Bladder microvascular endothelial cell (primary cell): ENCODE measurements around the gene OR4D11. TPM values are rescaled to one million over a fixed set of nuclear protein-coding genes. Genes with fewer than 3 reads are reported as not detected.

Source experiments
- total RNA-seq: library from RNA; depleted of rRNA; stranded (reverse); fragments of >200 nt; gene quantifications from 2 replicates; pipeline ENCODE4 v1.2.3, GENCODE V29; 2014

The OR4D11 gene
- total RNA-seq = not detected in 2 replicates

DNA sequence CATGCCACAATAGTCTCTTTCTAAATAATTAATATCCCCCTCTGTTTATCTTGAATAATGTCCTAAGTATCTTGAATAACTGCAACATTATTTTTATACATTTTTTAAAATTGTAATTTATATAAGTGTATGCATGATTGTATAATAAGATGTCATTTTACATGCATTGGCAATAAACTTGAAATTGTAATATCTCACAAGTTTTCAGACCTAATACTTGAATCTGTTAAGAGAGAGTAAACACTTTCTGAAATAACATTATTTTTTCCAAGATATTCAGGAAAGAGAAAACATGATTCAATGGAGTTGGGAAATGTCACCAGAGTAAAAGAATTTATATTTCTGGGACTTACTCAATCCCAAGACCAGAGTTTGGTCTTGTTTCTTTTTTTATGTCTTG, at the start of gene OR4D11:
OR4D11 (plus strand) TSS at position 301 of the 400 bp plus-strand sequence; CDS start at position 301, 0 bp downstream.

GRCh38 chr11:59456661-59457060, 46.7 kb upstream of the OR4D11 start, which contains the start of gene OR4D6:
Gene OR4D6, plus strand, starts transcription at chr11:59456961. Its CDS starts 0 bp downstream, at chr11:59456961.

GRCh38 chr11:59473015-59473414, 30.4 kb upstream of the OR4D11 start, which contains the start of gene OR4D10:
Gene OR4D10, plus strand, starts transcription at chr11:59473315. Its CDS starts 4,115 bp downstream, at chr11:59477430.

DNA sequence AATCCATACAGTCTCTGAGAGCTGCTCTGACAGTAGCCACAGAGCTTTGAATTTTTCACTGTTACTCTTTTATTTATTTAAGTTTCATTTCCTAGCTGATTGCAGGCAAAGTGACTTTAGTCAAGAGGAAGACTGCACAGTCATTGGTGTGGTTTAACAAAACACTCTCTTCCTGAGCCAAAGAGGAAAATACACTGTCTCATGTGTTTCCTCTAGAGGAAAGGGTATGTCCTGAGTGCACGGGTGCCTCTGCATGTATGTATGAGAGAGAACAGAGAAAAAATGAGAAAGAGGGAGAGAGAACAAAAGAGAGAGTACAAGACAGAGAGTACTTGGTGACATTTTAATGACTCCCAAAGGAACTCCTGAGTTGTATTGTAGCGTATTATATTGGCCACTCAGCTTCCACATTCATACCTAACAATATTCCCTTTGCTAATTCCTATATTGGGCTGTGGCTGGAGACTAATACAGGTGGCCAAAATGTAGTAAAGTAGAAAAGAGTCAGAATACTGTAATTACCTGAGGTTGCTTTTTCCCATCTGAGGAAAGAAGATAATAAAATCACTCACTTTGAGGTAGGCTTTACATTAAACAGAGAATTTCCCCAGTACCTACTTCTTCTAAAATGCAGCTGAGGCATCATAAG, 7.7 kb downstream of the OR4D11 start, which contains the start of gene OR4D9:
OR4D9 (plus strand) TSS at position 599 of the 649 bp plus-strand sequence. CDS start 3,374 bp downstream, outside the sequence.

Other genes with a start within 250 kb of the OR4D11 start
- gene OR5AN1, start 144.7 kb upstream of the OR4D11 start, total RNA-seq = under 0.01 TPM in 1 of 2 replicates, not detected in the other
- gene OR5A2, start 77.2 kb upstream of the OR4D11 start, total RNA-seq = under 0.01 TPM in 1 of 2 replicates, not detected in the other
- not detected in 2 replicates for gene OR5A1, start 67.1 kb upstream of the OR4D11 start, total RNA-seq
- gene OR4D6, start 46.6 kb upstream of the OR4D11 start, total RNA-seq = not detected in 2 replicates
- gene OR4D10, start 30.3 kb upstream of the OR4D11 start, total RNA-seq = not detected in 2 replicates
- gene OR4D9, start 8.0 kb downstream of the OR4D11 start, total RNA-seq = not detected in 2 replicates
- gene OSBP, start 112.2 kb downstream of the OR4D11 start, total RNA-seq = 23.5 and 75.8 TPM in 2 replicates
- 4.0 and 15.9 TPM in 2 replicates for gene PATL1, start 165.5 kb downstream of the OR4D11 start, total RNA-seq
- gene OR10V1, start 210.3 kb downstream of the OR4D11 start, total RNA-seq = not detected in 2 replicates